Thyroid gland (tissue), 4 donors: Measurements from ENCODE around the gene KRT14.

Source experiments
- POLR2A ChIP-seq, 2 donors: fragments of 450-650 bp; IDR thresholded peaks; one replicate each; pipeline ENCODE4 v1.6.1; 2017; ENCODE audit warnings: antibody characterized with exemption in 2 of 2, mild to moderate bottlenecking in 2 of 2, moderate library complexity in 1 of 2
- TF ChIP-seq, protein P1 (sequence below), 6 experiments: fragments of 200-600 bp in 3 of 6; fragments of 450-650 bp in 3 of 6; sonication (generic) in 3 of 6; IDR thresholded peaks; one replicate each; pipeline ENCODE4 v1.5.1; 2016 to 2019; ENCODE audit warnings: antibody characterized with exemption in 6 of 6, mild to moderate bottlenecking in 2 of 6, inconsistent platforms in 1 of 6, moderate library complexity in 1 of 6

DNA sequence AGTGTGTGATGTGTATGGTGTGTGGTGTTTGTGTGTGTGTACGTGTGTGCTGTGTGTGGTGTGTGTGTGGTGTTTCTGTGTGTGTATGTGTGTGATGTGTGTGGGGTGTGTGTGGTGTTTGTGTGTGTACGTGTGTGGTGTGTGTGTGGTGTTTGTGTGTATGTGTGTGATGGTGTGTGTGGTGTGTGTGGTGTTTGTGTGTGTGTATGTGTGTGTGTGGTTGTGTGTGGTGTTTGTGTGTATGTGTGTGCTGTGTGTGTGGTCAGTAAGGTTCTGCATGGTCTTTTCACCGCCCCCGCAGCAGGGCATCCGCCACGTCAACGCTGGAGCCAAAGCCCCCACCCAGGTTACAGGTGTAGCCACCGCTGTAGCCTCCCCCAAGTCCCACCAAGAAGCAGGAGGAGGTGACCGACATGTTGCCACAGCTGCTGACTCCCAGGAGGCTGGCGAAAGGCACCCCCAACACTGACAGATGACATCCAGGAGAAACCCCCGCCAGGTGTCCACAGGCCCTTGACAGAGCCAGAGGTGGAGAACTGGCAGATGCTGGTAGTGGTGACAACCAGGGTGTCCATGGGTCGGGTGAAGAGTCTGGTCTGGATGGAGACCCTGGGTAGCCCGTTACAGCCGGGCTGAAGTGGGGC, 47.0 kb upstream of the KRT14 start:
- TF ChIP-seq, protein P1, sequence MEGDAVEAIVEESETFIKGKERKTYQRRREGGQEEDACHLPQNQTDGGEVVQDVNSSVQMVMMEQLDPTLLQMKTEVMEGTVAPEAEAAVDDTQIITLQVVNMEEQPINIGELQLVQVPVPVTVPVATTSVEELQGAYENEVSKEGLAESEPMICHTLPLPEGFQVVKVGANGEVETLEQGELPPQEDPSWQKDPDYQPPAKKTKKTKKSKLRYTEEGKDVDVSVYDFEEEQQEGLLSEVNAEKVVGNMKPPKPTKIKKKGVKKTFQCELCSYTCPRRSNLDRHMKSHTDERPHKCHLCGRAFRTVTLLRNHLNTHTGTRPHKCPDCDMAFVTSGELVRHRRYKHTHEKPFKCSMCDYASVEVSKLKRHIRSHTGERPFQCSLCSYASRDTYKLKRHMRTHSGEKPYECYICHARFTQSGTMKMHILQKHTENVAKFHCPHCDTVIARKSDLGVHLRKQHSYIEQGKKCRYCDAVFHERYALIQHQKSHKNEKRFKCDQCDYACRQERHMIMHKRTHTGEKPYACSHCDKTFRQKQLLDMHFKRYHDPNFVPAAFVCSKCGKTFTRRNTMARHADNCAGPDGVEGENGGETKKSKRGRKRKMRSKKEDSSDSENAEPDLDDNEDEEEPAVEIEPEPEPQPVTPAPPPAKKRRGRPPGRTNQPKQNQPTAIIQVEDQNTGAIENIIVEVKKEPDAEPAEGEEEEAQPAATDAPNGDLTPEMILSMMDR (IDR thresholded peaks at IDR 0.05), result no peak
- no peak for TF ChIP-seq POLR2A (IDR thresholded peaks at IDR 0.05)
